Stimulated activated CD4-positive, alpha-beta T cell treated with anti-CD3 and anti-CD28 coated beads, Interleukin-1b, Interleukin-23, amount 100 ng/mL, for 24 hours (primary cell): ENCODE measurements around the gene STAM.

Source experiments
- DNase-seq, 4 experiments: peaks; one replicate each; pipeline ENCODE4 v3.0.0-alpha.2; 2020; ENCODE audit warnings: low read depth in 4 of 4, low spot score in 1 of 4

Gene STAM

DNA sequence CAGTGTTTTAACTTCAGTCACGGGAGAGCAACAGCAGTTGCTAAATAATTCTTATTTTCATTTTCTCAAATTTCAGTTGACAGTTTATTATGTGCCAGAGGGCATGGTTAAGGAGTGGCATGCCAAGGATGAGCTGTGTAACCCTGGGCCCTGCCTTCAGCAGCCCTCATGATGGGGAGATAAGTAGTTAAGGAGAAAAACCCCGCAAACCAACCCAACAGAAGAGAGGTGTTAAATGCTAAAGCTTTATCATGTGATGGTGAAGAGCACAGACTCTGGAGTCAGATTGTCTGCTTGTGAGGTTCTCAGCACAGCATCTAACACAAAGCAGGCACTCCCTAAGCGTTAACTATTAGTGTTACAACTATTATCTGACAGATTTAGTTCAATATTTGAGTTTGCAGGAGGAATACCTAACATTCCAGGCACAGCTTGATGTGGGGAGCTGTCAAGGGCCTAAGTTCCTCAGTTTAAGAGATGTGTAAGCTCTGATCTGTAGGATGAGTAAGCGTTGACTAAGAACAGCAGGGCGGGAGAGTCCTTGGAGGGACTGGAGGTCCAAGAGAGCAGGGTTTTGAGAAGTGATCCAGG is 29.6 kb downstream of the STAM start:
- DNase-seq: no peak

DNA sequence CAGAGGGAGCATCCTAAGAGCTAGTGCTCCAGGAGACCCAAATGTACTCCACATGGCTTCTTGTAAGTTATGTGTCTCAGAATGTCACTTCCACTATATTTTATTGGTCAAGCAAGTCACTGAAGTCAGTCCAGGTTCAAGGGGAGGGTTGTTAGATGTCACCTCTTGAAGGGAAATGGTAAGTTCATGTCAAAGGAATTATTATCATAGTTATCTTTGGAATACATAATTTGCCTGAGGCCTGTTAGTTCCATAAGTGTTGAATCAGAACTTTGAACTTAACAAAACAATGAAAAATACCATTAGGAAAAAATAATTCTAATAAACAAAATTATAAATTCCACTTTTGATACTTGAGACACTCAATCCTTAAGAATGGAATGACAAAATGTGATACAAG is 30.6 kb downstream of the STAM start:
- DNase-seq: no peak

DNA sequence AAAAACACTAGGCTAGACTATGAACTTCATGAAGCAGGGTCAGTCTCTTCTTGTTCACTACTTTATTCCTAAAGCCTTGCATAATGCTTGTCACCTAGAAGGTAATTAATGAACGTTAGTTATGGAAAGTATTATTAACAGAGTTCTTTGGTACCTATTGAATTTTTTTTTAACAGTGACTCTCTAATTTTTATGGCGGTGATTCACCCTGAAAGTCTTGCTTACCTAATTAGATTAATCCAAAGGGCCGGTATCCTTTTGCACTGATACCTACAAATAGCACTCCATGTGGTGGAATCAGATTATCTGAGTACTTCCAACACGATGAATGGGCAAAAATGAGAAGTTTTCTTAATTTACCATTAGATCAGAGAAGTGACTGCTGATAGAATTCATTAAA is 31.7 kb downstream of the STAM start:
- no peak for DNase-seq

DNA sequence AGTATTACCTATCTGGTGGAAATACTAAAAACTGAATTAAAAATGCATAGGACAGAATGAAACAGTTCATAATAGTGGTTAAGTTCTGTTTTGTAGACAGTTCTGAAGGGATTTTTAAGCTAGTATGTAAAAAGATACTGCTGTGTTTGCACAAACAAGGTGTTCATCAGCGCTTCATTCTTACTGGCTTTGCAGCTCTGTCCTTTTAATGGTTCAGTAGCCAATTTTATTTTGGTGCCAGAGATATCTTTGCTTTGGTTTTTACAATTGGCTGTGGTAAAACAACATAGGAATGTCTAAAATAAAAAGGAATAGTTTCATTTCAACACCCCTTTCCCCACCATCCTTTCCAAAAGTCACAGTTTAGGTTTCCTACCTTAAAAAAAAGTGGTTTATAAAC is 33.0 kb downstream of the STAM start:
- no peak for DNase-seq

DNA sequence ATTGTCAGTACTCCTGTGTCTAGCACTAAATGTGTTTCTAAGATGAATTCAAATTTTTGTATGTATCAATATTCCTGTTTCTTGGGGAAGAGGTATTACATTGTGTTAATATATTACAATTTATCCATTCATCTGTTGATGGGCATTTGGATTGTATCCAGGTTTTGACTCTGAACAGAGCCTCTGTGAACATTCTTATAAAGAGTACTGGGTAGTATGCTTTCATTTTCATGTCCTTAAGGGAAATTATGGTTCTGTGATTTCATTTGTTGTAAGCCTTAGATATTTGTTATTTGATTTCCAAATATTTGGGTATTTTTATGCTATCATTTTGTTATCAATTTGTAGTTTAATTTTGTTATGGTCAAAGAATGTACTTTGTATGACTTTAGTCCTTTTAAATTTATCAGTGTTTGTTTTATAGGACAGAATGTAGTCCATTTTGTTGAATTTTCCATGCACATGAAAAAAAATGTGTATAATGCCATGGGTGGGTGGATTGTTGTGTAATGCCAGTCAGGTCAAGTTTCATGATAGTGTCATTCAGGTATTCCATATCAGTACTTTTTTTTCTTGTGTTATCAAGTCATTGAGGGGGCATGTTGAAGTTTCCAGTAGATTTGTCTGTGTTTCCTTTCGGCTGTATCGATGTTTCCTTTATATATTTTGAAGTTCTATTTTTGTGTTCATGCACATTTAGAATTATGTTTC is 38.4 kb downstream of the STAM start:
- no peak for DNase-seq

DNA sequence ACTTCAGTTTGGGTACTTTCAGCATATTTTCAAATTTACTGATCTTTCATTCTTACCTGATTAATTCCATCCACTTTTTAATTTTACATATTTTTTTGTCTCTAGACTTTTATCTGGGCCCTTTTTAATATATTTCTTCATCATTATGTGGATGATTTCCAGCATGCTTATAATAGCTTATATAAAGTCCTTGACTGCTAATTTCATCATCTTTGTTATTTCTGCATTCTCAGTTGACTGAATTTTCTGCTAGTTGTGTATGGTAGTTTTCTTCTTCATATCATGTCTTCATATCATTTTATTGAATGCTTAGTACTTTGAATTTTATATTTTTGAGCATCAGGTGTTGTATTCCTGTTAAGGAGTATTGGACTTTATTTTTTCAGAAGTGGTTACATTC is 39.6 kb downstream of the STAM start:
- no peak for DNase-seq

DNA sequence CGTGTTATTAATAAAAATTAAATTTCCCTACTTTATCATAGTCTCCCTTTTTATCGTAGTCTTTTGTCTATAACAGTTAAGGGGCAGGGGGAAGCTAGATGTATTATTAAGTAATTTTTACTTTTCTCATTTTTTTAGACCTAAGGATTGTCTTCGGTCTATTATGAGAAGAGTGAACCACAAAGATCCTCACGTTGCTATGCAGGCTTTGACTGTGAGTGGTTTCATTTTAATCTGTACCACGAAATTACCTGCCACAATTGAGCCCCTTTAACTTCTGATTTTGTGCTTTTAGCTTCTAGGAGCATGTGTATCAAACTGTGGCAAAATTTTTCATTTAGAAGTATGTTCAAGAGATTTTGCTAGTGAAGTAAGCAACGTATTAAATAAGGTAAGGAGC is 40.6 kb downstream of the STAM start:
- DNase-seq: no peak

DNA sequence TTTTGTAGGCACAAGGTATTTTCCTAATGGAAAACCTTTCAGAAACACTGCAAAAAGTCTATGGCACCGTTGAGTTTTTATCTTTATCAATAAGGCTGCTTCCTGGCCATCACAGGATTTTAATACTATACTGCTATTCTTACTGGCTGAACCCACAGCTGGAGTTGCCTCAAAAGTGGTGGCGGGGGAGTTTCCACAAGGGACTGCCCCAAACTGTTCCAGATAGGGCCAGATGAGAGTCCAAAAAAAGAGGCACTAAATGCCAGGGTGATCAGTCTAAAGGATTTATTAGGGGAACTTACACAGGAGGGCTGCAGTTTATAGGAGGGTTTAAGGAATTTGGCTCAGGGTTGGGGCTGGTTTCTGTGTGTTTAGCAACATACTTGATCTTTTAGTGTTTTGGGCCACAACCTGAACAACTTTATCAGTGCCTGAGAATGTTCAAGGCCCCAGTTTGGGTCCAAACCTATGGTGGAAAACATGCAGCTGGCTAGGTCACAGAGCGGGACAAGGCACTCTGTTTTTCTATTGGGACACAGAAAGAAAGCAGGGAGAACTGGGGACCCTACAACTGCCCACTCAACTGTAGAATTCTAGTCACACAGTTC is 41.4 kb downstream of the STAM start:
- no peak for DNase-seq

DNA sequence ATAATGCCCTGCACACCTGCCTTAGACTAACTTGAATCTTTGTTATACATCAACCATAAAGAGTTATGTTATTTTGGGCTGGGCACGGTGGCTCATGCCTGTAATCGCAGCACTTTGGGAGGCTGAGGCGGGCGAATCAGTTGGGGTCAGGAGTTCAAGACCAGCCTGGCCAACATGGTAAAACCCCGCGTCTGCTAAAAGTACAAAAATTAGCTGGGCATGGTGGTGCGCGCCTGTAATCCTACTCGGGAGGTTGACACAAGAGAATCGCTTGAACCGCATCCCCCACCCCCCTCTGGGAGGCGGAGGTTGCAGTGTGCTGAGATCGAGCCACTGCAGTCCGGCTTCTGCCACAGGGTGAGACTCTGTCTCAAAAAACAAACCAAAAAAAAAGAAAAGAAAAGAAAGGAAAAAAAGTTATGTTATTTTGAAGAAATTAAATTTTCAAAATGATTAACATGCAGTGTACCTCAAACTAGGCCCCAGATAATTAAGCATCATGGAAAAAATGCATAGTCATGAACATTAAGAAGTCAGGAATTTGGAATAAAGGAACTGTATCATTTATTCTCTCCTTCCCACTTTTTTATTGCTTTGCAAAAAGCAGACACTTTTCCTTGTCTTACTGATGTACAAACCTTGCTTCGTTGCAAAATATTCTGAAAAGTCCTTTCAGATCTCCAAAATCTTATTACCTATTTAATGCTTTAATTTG is 43.3 kb downstream of the STAM start:
- no peak for DNase-seq

DNA sequence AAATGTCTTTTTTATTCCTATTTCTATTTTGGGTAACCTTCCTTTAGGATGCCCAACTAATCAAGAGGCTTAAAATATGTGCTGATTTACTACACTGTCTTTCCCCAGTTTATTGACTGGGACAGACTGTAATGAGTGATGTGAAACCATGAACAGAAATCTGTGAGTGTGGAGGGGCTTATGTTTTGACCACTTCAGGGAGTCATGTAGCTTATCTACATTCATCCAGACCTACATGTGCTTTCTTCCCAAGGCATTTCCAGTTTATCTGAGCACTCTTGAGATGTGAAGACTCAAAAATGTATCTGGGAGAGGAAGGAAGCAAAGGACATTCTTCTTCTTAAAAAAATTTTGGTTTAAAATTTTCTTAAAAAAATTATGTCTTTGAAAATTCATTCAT is 45.2 kb downstream of the STAM start:
- no peak for DNase-seq

DNA sequence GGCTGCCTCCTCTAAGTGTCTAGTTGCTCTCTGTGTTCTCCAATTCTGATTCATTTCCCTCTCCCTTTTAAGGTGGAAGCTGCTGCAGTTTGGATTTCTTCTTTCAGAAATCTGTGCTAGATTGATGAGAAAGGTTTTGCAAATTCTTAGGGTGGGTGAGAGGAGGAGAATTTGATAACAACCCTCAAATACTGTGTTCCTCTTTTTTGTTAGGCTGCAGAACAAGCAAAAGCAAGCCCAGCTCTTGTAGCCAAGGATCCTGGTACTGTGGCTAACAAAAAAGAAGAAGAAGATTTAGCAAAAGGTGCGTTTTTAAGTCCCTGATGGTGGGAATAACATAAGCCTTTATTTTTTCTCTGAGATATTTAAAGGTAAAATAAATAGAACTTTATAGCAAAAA is 49.1 kb downstream of the STAM start:
- DNase-seq: no peak

DNA sequence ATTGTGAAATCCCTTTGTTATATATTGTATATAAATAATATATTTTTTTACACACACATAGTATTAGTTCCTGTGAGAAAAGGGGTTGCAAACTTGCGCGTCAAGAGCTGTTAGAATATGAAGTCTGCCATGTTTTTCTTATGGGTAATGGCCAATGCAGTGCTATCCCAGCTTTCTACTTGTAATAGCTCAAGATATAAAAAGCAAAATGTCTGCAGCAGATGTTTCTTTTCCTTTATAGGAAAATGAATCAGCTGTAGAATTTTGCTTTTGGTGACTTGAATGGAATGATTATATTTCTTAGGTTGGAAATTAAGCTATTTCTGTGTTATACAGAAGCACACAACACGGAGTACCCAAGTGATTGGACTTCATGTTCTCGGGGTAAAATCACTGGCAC is 54.7 kb downstream of the STAM start:
- no peak for DNase-seq

DNA sequence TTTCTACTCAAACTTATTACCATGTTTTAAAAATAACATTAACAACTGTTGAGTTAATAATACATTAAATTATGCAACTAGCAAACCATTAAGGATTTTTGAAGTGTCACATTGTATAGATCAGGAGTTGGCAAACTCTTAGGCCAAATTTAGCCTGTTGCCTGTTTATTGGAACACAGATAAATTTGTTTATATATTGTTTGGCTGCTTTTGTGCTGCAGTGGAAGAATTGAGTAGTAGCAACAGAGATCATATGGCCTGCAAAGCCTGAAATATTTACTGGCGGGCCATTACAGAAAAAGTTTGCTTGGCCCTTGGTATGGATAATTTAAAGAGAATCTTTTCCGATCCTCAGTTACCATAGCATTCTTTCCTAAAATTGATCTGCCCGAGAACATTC is 57.4 kb downstream of the STAM start:
- DNase-seq: no peak

DNA sequence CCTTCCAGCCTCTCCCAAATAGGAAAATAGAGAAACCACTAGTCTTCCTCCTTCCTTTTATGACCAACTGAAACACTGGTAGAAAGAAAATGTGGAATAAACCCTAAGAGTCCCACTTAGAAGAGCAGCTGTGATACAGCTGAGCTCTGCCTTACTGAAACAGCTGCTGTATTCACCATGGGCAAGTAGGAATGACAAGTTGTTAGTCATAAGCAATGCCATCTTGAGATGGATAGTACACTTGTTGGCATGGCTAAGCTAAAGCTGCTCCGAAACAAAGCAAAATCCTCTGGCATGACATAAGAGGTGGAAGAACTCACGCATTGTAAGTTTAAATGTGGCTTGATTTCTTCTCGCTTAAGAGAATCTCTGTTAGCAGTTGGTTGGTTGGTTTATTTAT is 59.8 kb downstream of the STAM start:
- no peak for DNase-seq

DNA sequence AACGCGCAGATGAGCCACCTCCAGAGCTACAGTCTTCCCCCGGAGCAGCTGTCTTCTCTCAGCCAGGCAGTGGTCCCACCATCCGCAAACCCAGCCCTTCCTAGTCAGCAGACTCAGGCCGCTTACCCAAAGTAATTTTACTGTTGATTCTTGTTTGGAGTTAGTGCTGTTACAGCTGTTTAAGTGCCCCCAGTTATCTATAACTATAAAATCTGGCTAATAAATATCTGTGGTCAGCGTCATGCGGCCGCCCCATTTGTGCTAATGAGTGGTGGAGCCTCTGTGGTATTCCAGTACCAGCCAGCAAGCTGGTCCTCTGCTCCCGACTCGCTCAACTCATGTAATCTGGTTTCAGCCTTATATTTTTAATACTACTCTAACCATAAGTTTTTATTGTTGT is 64.9 kb downstream of the STAM start:
- no peak for DNase-seq

DNA sequence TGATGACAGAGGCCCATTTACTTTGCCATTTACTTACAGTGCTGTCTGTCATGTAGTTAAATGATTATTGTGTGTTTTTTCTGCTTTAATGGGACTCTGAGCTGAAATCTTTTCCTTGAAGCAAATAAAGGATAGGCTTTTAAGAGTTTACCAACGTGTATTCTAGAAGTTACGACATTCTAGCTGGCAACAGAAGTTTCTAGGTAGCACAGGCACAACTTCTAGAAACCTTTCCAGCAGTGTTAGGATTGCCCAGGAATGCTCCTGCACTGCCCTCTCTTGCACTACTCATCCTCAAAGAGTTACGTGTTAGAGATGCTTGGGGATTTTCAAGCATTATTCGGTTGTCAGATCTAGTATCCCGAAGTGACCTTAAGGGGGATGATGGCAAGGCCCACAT is 65.5 kb downstream of the STAM start:
- no peak for DNase-seq

DNA sequence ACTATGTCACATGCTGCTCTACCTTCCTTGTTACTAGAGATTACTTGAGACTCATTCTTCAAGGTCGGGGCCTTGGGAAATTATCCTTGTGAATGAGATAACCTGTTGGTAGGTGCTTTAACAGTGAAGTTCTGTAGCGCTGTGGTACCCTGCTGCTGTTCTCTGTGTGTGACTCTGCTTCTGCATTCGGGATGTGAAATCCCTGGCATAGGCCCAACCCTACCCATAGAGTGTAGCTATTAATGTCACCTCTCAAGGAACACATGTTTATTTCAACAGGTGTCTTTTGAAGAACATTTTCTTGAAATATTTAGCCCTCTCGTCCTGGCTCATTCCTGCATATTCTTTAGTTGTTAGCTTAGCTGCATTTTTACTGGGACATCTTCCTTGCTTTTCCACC is 66.2 kb downstream of the STAM start:
- DNase-seq: no peak

DNA sequence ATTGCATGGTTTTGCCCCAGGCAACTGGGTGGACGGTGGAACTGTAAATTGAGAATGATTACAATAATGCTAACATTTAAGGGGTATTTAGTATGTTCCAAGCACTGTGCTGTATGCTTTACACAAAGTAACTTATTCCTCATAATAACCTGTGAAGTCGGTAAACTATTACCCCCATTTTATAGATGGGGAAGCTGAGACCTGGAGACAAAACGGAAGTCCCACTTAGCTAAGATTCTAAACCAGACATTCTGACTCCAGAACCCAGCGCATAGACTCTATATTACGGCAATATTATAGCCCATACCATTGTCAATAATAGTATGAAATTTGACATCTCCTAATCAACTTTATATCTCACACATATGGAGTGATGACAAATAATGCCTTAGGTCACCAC is 68.1 kb downstream of the STAM start:
- DNase-seq: no peak

DNA sequence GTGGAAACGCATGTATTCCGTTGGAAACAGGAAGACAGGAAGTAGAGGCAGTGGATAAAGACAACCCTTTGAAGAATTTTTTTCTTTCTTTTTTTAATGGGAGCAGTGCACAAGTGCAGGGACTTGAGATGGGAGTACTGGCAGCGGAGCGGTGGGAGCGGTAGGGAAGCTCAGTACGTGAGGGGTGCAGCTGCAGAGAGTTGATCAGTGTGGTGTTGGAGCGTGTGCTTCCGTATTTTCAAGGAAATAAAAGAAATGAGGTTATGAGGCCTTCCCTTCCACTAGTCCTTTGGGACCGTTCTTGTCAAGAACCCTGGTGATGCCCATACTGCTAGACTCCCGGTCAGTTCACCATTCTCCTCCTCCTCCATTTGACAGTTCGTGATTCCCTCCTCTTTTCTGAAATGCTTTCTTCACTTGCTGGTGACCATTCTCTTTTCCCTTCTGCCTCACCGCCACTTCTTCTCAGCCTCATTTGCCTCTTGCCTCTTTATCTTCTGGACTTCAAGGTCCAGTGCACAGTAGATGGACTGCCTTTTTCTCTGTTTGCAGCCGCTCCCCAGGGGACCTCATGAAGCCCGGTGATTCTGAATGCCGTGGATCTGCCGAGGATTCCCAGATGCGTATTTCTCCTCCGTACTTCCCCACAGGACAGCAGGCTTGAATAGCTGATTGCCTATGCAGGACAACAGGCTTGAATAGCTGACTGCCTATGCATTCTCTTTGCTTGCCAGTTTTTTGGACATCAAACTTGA is 68.9 kb downstream of the STAM start:
- DNase-seq: no peak

DNA sequence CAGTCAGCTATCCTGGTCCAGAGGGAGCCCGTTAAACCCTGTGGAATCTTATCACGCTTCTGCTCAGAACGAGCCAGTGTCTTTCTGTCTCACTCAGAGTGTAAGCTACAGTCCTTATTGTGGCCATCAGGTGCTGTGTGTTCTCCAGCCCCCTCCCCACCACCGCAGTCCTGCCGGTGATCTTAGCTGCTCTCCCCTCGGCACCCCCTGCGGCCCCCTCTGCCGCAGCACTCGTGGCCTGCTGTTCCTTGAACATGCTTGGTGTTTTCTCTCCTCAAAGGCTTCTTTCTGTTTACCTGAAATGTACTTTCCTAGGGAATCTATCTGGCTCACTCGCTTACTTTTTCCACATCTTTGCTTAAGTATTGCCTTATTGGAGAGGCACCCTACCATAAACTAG is 69.8 kb downstream of the STAM start:
- no peak for DNase-seq

DNA sequence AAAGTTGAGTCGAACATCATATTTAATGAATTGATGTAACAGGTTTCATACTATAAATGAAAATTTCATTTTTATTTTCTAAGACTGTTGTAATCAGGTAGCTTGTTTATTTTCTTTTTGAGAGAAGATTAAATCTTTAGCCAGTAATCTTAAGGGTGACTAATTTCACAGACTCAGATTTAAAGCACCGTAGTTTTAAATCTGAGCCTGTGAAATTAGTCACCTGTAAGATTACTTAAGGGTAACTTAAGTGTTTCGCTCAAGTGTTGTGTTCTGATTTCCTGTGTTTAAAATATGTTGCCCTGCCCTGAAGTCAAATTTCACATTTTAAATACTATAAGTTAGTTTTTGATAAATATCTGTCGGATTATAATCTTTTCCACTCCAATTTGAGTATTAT is 72.2 kb downstream of the STAM start:
- DNase-seq: no peak
